ENCODE measurements around the gene SLC30A2. TPM values are rescaled to one million over a fixed set of nuclear protein-coding genes. Genes with fewer than 3 reads are reported as not detected.
A peak's percentile ranks its signal among the peaks of the same experiment; 100 is the strongest.

Gene SLC30A2
- total and polyA plus RNA-seq, 9 of the 15 experiments (the other 6 are each of a cell fraction or from before 2014, with no cell fraction given) = 0.01 to 0.18 (median 0.06) TPM; not detected in 3

DNA sequence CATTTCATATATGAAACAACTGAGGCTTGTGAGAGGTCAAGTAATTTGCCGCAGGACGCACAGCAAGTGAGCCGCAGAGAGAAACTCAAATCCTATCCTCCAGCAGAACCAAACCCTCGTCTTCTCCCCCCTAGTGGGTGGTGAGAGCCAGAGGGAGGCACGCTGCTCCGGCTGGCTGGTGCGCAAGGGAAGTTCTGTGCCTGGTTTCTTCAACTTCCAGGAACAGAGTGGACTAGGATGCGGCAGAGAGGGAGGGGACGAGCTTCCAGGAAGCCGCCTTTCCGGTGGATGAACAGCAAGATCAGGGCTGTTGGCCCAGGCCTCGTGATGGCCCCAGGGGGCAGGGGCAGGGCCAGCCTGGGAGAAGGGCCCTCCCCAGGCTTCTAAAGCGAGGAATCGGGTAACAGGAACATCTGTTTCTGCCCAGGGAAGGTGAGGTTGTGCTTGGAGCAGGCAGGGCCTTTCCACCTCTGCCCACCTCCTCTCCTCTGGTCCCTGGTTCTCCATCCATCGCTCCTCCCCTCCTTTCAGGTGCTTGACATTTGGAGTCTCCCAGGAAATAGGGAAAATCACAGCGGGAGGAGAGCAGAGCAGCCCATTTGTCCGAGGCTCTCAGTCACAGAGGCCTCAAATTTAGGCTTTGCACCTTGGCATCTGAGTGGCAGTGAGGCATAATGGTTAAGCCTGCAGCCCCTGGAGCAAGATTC is 48.9 kb upstream of the SLC30A2 start (continued):
- TF ChIP-seq, protein P1, sequence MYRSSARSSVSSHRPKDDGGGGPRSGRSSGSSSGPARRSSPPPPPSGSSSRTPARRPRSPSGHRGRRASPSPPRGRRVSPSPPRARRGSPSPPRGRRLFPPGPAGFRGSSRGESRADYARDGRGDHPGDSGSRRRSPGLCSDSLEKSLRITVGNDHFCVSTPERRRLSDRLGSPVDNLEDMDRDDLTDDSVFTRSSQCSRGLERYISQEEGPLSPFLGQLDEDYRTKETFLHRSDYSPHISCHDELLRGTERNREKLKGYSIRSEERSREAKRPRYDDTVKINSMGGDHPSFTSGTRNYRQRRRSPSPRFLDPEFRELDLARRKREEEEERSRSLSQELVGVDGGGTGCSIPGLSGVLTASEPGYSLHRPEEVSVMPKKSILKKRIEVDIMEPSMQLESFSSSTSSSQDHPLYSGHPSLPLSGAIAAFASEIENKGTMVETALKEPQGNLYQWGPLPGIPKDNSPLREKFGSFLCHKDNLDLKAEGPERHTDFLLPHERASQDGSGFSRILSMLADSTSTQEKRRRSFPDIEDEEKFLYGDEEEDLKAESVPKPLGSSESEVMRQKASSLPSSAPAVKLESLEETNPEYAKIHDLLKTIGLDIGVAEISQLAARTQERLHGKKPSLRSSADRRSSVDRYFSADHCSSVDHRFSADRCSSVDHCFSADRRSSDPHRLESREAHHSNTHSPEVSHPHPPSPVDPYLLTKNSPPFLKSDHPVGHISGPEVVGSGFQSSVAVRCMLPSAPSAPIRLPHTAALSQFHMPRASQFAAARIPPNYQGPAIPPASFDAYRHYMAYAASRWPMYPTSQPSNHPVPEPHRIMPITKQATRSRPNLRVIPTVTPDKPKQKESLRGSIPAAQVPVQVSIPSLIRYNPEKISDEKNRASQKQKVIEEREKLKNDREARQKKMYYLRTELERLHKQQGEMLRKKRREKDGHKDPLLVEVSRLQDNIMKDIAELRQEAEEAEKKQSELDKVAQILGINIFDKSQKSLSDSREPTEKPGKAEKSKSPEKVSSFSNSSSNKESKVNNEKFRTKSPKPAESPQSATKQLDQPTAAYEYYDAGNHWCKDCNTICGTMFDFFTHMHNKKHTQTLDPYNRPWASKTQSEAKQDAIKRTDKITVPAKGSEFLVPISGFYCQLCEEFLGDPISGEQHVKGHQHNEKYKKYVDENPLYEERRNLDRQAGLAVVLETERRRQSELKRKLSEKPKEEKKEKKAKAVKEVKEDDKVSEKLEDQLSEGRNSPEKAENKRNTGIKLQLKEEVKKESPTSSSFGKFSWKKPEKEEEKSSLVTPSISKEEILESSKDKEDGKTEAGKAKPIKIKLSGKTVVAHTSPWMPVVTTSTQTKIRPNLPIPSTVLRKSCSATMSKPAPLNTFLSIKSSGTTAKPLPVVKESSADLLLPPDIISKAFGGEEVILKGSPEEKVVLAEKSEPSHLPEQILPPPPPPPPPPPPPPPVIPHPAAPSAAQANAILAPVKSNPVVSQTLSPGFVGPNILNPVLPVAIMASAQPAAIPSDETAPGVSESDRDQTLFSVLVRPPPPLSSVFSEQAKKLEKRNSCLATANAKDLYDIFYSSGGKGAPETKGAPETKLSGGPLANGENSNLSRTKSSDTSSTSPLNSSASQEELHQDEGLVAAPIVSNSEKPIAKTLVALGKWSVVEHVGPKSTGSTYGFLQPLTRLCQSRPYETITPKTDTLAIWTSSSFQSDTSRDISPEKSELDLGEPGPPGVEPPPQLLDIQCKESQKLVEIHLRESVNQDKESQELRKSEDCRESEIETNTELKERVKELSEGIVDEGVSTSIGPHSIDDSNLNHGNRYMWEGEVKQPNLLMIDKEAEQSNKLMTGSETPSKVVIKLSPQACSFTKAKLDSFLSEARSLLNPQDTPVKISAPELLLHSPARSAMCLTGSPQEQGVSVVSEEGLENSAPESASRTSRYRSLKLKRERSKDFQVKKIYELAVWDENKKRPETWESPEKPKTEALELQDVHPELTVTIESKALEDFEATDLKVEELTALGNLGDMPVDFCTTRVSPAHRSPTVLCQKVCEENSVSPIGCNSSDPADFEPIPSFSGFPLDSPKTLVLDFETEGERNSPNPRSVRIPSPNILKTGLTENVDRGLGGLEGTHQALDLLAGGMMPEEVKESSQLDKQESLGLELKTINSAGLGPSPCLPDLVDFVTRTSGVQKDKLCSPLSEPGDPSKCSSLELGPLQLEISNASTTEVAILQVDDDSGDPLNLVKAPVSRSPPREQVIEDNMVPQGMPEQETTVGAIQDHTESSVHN (IDR thresholded peaks at IDR 0.05; ENCODE audit: borderline replicate concordance in 1 of 2, low read depth in 1 of 2) = no peak
- TF ChIP-seq, protein P2, sequence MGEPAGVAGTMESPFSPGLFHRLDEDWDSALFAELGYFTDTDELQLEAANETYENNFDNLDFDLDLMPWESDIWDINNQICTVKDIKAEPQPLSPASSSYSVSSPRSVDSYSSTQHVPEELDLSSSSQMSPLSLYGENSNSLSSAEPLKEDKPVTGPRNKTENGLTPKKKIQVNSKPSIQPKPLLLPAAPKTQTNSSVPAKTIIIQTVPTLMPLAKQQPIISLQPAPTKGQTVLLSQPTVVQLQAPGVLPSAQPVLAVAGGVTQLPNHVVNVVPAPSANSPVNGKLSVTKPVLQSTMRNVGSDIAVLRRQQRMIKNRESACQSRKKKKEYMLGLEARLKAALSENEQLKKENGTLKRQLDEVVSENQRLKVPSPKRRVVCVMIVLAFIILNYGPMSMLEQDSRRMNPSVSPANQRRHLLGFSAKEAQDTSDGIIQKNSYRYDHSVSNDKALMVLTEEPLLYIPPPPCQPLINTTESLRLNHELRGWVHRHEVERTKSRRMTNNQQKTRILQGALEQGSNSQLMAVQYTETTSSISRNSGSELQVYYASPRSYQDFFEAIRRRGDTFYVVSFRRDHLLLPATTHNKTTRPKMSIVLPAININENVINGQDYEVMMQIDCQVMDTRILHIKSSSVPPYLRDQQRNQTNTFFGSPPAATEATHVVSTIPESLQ (CRISPR knock-in tag; IDR thresholded peaks at IDR 0.05) = no peak
- TF ChIP-seq ATF1 (CRISPR knock-in tag; IDR thresholded peaks at IDR 0.05) = no peak
- TF ChIP-seq ATF1 (tag; IDR thresholded peaks at IDR 0.05) = no peak; the same call in none of the 2 replicates
- TF ChIP-seq, protein P3, sequence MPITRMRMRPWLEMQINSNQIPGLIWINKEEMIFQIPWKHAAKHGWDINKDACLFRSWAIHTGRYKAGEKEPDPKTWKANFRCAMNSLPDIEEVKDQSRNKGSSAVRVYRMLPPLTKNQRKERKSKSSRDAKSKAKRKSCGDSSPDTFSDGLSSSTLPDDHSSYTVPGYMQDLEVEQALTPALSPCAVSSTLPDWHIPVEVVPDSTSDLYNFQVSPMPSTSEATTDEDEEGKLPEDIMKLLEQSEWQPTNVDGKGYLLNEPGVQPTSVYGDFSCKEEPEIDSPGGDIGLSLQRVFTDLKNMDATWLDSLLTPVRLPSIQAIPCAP (CRISPR knock-in tag; IDR thresholded peaks at IDR 0.05; ENCODE audit: borderline replicate concordance) = no peak
- TF ChIP-seq ZFP36 (IDR thresholded peaks at IDR 0.05; ENCODE audit: low read depth, low read length, partially characterized antibody) = peak; percentile 63
- no peak for TF ChIP-seq TGIF2 (CRISPR knock-in tag; IDR thresholded peaks at IDR 0.05)
- TF ChIP-seq SREBF2 (CRISPR knock-in tag; IDR thresholded peaks at IDR 0.05) = no peak
- TF ChIP-seq ESRRA (IDR thresholded peaks at IDR 0.05; ENCODE audit: borderline replicate concordance, low read depth) = peak; percentile 40; the same call in 1 of the 2 replicates
- no peak for TF ChIP-seq MTF1 (CRISPR knock-in tag; IDR thresholded peaks at IDR 0.05; ENCODE audit: borderline replicate concordance)
- no peak for TF ChIP-seq SAFB (IDR thresholded peaks at IDR 0.05; ENCODE audit: borderline replicate concordance, low read depth, low read length)
